PC-9 (cell line): ENCODE results near the gene SPATA16.

Experiments used
- CTCF ChIP-seq: fragments of 200-600 bp; sonication (generic); conservative IDR thresholded peaks from 2 replicates; pipeline ENCODE4 v1.6.1; 2017; ENCODE audit warnings: mixed run types, antibody characterized with exemption, mild to moderate bottlenecking, moderate library complexity
- EZH2 ChIP-seq: fragments of 200-600 bp; sonication (generic); IDR thresholded peaks from 2 replicates; pipeline ENCODE4 v1.8.0; 2017; ENCODE audit warnings: antibody characterized with exemption, low read depth

DNA sequence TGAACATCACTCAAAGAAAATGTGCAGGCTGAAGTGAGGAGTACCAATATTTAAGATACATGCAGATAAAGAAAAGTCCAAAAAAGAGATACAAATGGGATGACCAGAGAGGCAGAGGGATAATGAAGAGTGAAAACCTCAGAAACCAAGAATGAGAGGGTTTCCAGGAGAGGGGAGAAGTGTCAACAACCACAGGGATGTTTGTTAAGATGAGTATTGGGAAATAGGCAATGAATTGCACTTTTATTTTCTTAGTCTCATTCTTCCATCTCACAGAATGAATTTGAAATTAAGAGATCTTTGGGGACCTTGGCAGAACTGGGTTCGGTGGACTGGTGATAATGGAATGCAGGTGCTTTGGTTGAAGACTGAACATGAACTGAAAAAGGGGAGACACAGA lies 288.0 kb downstream of the SPATA16 start:
- TF ChIP-seq CTCF (no peak), EZH2 (no peak)
